ENCODE measurements around the gene TIMM29. TPM values are rescaled to one million over a fixed set of nuclear protein-coding genes. Genes with fewer than 3 reads are reported as not detected.
"Not testable (repeated sequence)": the region's sequence is repeated elsewhere in the genome, so short reads cannot be mapped to it uniquely, and the experiment has no call there.

The TIMM29 gene
- total RNA-seq, 4 donors from 2014 or later, result 39.6 to 53.2 (median 49.8) TPM

GRCh38 chr19:10924597-10924996, 4.0 kb upstream of the TIMM29 start:
- WGBS, 2 donors, result 86 to 87% methylated on average over 13 of the region's 13 CpGs
- no peak overlapping the region for H3K4me3 ChIP-seq (ENCODE audit: low read depth, poor library complexity, severe bottlenecking)
- TF ChIP-seq, protein P1, sequence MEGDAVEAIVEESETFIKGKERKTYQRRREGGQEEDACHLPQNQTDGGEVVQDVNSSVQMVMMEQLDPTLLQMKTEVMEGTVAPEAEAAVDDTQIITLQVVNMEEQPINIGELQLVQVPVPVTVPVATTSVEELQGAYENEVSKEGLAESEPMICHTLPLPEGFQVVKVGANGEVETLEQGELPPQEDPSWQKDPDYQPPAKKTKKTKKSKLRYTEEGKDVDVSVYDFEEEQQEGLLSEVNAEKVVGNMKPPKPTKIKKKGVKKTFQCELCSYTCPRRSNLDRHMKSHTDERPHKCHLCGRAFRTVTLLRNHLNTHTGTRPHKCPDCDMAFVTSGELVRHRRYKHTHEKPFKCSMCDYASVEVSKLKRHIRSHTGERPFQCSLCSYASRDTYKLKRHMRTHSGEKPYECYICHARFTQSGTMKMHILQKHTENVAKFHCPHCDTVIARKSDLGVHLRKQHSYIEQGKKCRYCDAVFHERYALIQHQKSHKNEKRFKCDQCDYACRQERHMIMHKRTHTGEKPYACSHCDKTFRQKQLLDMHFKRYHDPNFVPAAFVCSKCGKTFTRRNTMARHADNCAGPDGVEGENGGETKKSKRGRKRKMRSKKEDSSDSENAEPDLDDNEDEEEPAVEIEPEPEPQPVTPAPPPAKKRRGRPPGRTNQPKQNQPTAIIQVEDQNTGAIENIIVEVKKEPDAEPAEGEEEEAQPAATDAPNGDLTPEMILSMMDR (IDR thresholded peaks at IDR 0.05), result no peak
- TF ChIP-seq POLR2A (IDR thresholded peaks at IDR 0.05), result no peak
- intact Hi-C loops (cut with DNase I; ENCODE audit: low total_unique reads), result loop anchor here (10.0 kb wide), 1 partner anchor 50 kb away; the partner anchor contains the start of gene CARM1
- no peak for DNase-seq (ENCODE audit: low spot score in 2 of 2)

GRCh38 chr19:10927730-10928562, 665 bp upstream of the TIMM29 start:
- peak overlapping the region; percentile 71 for H3K4me3 ChIP-seq (ENCODE audit: low read depth, poor library complexity, severe bottlenecking)
- no peak for DNase-seq (ENCODE audit: low spot score in 2 of 2)
- 3 to 11% methylated on average over 17 to 40 of the region's 47 CpGs for WGBS, 2 donors
- intact Hi-C loops (cut with DNase I; ENCODE audit: low total_unique reads), result loop anchor here (10.0 kb wide), 1 partner anchor 53 kb away; the partner anchor contains the start of gene CARM1
- TF ChIP-seq, protein P1 (IDR thresholded peaks at IDR 0.05), result no peak
- no peak for TF ChIP-seq POLR2A (IDR thresholded peaks at IDR 0.05)

DNA sequence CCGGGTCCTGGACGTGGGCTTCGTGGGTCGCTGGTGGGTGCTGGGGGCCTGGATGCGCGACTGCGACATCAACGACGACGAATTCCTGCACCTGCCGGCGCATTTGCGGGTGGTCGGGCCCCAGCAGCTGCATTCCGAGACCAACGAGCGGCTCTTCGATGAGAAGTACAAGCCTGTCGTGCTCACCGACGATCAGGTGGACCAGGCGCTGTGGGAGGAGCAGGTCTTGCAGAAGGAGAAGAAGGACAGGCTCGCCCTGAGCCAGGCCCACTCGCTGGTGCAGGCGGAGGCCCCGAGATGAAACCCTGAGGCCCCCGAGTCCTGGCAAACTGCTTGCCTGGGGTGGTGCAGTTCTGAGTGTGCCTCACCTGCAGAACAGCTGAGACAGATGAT, 787 bp downstream of the TIMM29 start:
- no peak for TF ChIP-seq POLR2A (IDR thresholded peaks at IDR 0.05)

DNA sequence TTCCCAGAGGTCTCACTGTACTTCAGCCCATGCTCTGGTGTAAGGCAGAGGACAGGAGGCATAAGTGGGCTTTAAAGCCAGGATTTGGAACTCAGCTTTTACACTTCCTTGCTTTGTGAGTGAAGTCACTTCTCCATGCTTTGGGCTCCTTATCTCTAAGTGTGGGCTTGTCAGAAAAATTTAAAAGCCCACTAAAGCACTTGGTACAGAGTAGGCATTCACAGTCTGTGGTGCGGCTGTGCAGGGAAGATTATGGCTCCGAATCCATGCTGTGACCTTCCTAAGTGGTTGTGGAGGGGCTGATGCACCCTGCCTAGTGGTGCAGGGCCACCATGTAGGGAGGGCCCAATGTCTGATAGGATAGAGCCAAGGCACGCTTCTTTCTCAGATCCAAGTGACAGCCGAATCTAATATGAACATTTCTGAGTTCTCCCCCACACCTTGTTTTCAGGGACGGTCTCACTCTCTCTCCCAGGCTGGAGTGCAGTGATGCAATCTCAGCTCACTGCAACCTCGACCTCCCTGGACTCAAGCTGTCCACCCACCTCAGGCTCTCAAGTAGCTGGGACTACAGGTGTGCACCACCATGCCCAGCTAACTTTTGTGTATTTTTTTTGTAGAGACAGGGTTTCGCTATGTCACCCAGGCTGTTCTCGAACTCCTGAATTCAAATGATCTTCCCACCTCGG, 6.9 kb downstream of the TIMM29 start:
- no peak for DNase-seq (ENCODE audit: low spot score in 2 of 2)
- intact Hi-C loops (cut with DNase I; ENCODE audit: low total_unique reads), result no loop called here
- no peak overlapping the region for H3K4me3 ChIP-seq (ENCODE audit: low read depth, poor library complexity, severe bottlenecking)
- WGBS, 2 donors, result 94 to 95% methylated on average over 9 of the region's 9 CpGs
- TF ChIP-seq, protein P1 (IDR thresholded peaks at IDR 0.05), result no peak
- TF ChIP-seq POLR2A (IDR thresholded peaks at IDR 0.05), result no peak

More for the DNA sequence above, 787 bp downstream of the TIMM29 start:
- 11 to 12% methylated on average over 20 to 24 of the region's 27 CpGs for WGBS, 2 donors
- DNase-seq (ENCODE audit: low spot score in 2 of 2), result no peak
- intact Hi-C loops (cut with DNase I; ENCODE audit: low total_unique reads), result loop anchor here (10.0 kb wide), 1 partner anchor 55 kb away; the partner anchor contains the start of gene CARM1
- H3K4me3 ChIP-seq (ENCODE audit: low read depth, poor library complexity, severe bottlenecking), result peak overlapping the region; percentile 71

DNA sequence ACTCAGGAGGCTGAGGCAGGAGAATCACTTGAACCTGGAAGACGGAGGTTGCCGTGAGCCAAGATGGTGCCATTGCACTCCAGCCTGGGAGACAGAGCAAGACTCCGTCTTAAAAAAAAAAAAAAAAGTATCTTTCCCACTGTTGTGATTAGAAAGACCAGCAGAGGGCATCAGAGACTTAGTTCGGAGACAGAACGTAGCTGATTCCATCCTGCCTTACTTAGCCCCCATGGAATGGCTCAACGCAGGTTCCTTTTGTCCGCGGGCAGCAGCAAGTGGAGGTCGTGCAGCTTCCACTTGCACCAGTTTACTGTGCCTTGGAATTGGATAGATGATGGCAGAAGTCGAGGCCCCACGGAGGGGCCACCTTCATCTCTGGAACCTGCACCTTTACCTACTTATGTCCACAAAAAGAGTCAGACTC, 8.1 kb downstream of the TIMM29 start:
- H3K4me3 ChIP-seq (ENCODE audit: low read depth, poor library complexity, severe bottlenecking), result no peak overlapping the region
- no peak for DNase-seq (ENCODE audit: low spot score in 2 of 2)
- TF ChIP-seq POLR2A (IDR thresholded peaks at IDR 0.05), result no peak
- TF ChIP-seq, protein P1 (IDR thresholded peaks at IDR 0.05), result no peak
- 3% methylated on average over 11 of the region's 11 CpGs for WGBS, 2 donors
- intact Hi-C loops (cut with DNase I; ENCODE audit: low total_unique reads), result no loop called here

DNA sequence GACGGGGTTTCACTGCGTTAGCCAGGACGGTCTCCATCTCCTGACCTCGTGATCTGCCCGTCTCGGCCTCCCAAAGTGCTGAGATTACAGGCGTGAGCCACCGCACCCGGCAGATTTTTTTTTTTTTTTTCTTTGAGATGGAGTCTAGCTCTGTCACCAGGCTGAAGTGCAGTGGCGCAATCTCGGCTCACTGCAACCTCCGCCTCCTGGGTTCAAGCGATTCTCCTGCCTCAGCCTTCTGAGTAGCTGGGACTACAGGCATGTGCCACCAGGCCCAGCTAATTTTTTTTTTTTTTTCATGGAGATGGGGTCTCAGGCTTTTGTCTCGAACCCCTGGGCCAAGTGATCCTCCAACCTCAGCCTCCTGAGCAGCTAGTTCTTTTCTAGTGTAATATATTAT, 13.0 kb downstream of the TIMM29 start:
- DNase-seq (ENCODE audit: low spot score in 2 of 2); H3K4me3 ChIP-seq (ENCODE audit: low read depth, poor library complexity, severe bottlenecking); intact Hi-C loops (cut with DNase I; ENCODE audit: low total_unique reads): not testable (repeated sequence)
- WGBS, 2 donors, result 77 to 79% methylated on average over 14 of the region's 14 CpGs

DNA sequence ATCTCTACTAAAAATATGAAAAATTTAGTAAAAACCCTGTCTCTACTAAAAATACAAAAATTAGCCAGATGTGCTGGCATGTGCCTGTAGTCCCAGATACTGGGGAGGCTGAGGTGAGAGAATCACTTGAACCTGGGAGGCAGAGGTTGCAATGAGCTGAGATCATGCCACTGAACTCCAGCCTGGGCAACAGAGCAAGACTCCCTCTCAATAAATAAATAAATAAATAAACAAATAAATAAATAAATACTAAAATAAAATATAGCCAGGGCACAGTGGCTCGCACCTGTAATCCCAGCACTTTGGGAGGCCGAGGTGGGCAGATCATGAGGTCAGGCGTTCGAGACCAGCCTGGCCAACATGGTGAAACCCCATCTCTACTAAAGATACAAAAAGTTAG, 14.8 kb downstream of the TIMM29 start:
- intact Hi-C loops (cut with DNase I; ENCODE audit: low total_unique reads); H3K4me3 ChIP-seq (ENCODE audit: low read depth, poor library complexity, severe bottlenecking); DNase-seq (ENCODE audit: low spot score in 2 of 2): not testable (repeated sequence)
- 84 to 92% methylated on average over 4 of the region's 4 CpGs for WGBS, 2 donors

All from lower leg skin (tissue), 4 donors.